ENCODE measurements around the gene FBXW2. TPM values are rescaled to one million over a fixed set of nuclear protein-coding genes. Genes with fewer than 3 reads are reported as not detected.

FBXW2 gene
- total and polyA plus RNA-seq, 2 experiments from 2014 or later, result 23.7 to 45.5 TPM

DNA sequence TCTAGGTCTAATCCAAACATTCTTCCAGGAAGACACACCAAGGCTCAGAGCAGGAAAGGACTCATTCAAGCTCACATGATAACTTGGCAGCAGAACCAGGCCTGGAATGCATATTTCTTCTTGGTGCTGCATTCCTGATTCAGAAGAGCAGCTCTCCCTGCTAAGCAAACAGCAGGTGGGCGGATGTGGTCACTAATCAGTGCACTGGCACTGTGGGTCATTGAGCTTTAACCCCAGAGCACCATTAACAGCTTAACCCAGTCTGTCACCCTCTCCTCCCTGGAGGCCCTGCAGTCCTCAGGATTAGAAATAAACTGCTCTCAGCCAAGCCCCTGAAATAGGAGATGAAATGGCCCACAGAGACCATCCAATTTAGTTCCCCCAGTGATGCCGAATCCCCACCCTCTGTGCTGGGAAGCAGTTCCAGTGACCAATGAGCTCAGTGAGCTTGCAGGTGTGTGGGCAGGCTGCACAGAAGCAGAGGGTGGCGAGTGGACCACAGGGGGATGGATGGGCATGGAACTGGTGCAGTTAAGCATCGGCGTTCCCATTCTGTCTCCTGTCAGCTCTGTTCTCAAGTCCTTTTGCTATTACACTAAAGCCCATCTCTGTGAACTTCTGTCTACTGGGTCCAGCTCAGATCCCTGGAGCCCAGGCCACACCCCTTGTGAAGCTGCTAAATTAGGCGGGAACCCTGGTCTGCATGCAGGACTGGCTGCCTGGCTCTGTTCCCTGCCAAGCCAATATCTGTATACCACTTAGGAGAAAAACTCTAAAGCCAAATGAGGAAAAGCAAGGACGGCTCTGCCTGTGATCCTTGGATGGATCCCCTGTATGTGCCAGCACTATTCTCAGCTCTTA is 62.3 kb downstream of the FBXW2 start:
- Histone ChIP-seq H3K9ac (no peak overlapping the region), H3K27me3 (replicated peaks; ENCODE audit: insufficient read depth) (no peaks in the 10 kb centered on the region), H3K9me3 (ENCODE audit: low read depth) (no peaks in the 10 kb centered on the region), H3F3A (ENCODE audit: insufficient read depth) (peaks cover 14% of the 10 kb centered on the region), H4K20me1 (ENCODE audit: insufficient read depth) (no peaks in the 10 kb centered on the region), H3K27ac (no peak overlapping the region), H3K9me2 (ENCODE audit: insufficient read depth) (no peaks in the 10 kb centered on the region), H3K4me3 (no peak overlapping the region), H2AFZ (no peak overlapping the region), H3K79me2 (ENCODE audit: insufficient read depth) (no peaks in the 10 kb centered on the region), H3K36me3 (ENCODE audit: low read depth) (no peaks in the 10 kb centered on the region), H3K4me2 (ENCODE audit: unreplicated experiment) (peak overlapping the region; percentile 16), H3K4me1 (ENCODE audit: insufficient read depth) (peaks cover 31% of the 10 kb centered on the region)
- in situ Hi-C loops (cut with MboI), result no loop called here
- peak; percentile 92 for DNase-seq
- WGBS, 2 experiments (ENCODE audit: low coverage in 1 of 2, low lambda C conversion rate in 2 of 2, missing lambda C conversion rate in 2 of 2), result 54 to 67% methylated on average over 6 to 7 of the region's 7 CpGs
- TF ChIP-seq EZH2 (IDR thresholded peaks at IDR 0.05; ENCODE audit: insufficient read depth, poor library complexity, severe bottlenecking), result no peak

DNA sequence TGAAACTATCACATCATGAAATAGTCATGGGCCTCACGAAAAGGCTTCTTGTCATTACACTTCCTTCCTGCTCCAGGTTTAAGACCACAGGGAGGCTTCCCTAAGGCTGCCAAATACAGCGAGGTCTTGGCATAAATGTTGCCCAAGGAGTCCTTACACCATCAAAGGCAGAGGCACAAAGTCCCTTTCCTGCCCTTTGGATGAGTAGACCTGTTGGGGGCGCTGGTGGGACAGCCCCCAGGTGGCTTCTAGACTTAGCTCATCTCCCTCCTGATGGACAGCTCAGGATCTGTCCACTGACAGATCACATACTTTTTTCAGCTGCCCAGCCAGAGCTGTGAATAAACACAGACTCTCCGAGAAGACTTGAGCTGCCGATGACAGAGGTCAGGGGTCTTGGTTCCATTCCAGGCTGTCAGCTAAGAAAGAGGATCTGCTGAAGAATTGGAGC is 63.4 kb downstream of the FBXW2 start:
- Histone ChIP-seq H3K4me2 (ENCODE audit: unreplicated experiment) (peak overlapping the region; percentile 16), H4K20me1 (ENCODE audit: insufficient read depth) (no peaks in the 10 kb centered on the region), H2AFZ (no peak overlapping the region), H3K36me3 (ENCODE audit: low read depth) (no peaks in the 10 kb centered on the region), H3F3A (ENCODE audit: insufficient read depth) (peaks cover 6% of the 10 kb centered on the region; the same call in 1 of the 2 replicates), H3K4me1 (ENCODE audit: insufficient read depth) (peaks cover 26% of the 10 kb centered on the region), H3K27ac (no peak overlapping the region), H3K4me3 (no peak overlapping the region), H3K79me2 (ENCODE audit: insufficient read depth) (no peaks in the 10 kb centered on the region), H3K9ac (no peak overlapping the region), H3K9me2 (ENCODE audit: insufficient read depth) (no peaks in the 10 kb centered on the region), H3K9me3 (ENCODE audit: low read depth) (no peaks in the 10 kb centered on the region), H3K27me3 (replicated peaks; ENCODE audit: insufficient read depth) (no peaks in the 10 kb centered on the region)
- 61 to 71% methylated on average over 5 of the region's 5 CpGs for WGBS, 2 experiments (ENCODE audit: low coverage in 1 of 2, low lambda C conversion rate in 2 of 2, missing lambda C conversion rate in 2 of 2)
- TF ChIP-seq EZH2 (IDR thresholded peaks at IDR 0.05; ENCODE audit: insufficient read depth, poor library complexity, severe bottlenecking), result no peak
- TF ChIP-seq EZH2phosphoT487 (IDR thresholded peaks at IDR 0.05; ENCODE audit: insufficient read depth, low read depth), result no peak
- DNase-seq, result no peak
- in situ Hi-C loops (cut with MboI), result no loop called here

DNA sequence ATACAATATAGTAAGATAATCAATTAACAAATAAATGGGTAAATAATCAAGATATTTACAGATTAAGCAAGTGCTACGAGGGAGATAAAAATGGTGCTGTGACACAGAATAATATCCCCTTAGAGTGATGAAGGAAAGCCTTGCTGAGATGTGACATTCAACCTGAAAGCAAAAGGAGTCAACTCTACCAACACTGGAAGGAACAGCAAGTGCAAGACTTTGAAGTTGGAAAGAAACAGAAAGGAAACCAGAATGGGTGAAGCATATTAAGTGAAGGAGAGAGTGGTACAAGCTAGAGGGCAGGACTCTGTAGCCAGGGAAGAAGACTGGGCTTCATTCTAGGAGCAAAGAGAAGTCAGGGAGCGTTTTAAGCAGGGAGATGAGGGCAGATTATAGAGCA is 66.7 kb downstream of the FBXW2 start:
- no peak for DNase-seq
- H3K9me3 ChIP-seq (ENCODE audit: low read depth), result no peaks in the 10 kb centered on the region
- no peaks in the 10 kb centered on the region for H4K20me1 ChIP-seq (ENCODE audit: insufficient read depth)
- H3F3A ChIP-seq (ENCODE audit: insufficient read depth), result peaks cover 11% of the 10 kb centered on the region
- no peak overlapping the region for H2AFZ ChIP-seq
- H3K36me3 ChIP-seq (ENCODE audit: low read depth), result no peaks in the 10 kb centered on the region
- no peak overlapping the region for H3K4me2 ChIP-seq (ENCODE audit: unreplicated experiment)
- no peaks in the 10 kb centered on the region for H3K27me3 ChIP-seq (replicated peaks; ENCODE audit: insufficient read depth)
- peaks cover 22% of the 10 kb centered on the region for H3K4me1 ChIP-seq (ENCODE audit: insufficient read depth)
- TF ChIP-seq EZH2 (IDR thresholded peaks at IDR 0.05; ENCODE audit: insufficient read depth, poor library complexity, severe bottlenecking) (no peak), EZH2phosphoT487 (IDR thresholded peaks at IDR 0.05; ENCODE audit: insufficient read depth, low read depth) (no peak)
- no peak overlapping the region for H3K27ac ChIP-seq
- no peak overlapping the region for H3K4me3 ChIP-seq
- no peaks in the 10 kb centered on the region for H3K9me2 ChIP-seq (ENCODE audit: insufficient read depth)
- WGBS, 2 experiments (ENCODE audit: low coverage in 1 of 2, low lambda C conversion rate in 2 of 2, missing lambda C conversion rate in 2 of 2), result 65 to 68% methylated on average over 2 of the region's 2 CpGs
- H3K9ac ChIP-seq, result no peak overlapping the region
- in situ Hi-C loops (cut with MboI), result no loop called here
- no peaks in the 10 kb centered on the region for H3K79me2 ChIP-seq (ENCODE audit: insufficient read depth)

DNA sequence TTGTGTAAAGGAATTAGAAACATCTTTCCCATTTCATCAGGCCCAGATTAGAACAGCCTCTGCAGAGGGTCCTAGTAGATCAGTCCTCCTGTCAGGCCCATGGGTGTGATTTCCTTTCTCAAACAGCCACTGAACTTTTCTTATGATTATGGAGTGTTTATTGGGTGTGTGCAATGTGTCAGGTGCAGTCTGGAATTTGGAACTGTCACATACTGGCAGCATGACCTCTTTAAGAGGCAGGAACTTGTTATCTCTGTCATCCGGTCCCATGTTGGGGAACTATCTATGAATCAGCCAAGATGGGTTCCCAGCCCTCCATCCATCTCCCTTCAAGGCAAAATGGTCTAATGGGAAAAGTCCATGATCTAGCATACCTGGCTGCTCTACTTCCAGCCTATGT is 67.3 kb downstream of the FBXW2 start:
- Histone ChIP-seq H3K9ac (no peak overlapping the region), H4K20me1 (ENCODE audit: insufficient read depth) (no peaks in the 10 kb centered on the region), H3K27ac (no peak overlapping the region), H3K36me3 (ENCODE audit: low read depth) (no peaks in the 10 kb centered on the region), H3K4me2 (ENCODE audit: unreplicated experiment) (no peak overlapping the region), H3K9me2 (ENCODE audit: insufficient read depth) (no peaks in the 10 kb centered on the region), H3K4me1 (ENCODE audit: insufficient read depth) (peaks cover 18% of the 10 kb centered on the region), H2AFZ (no peak overlapping the region), H3K27me3 (replicated peaks; ENCODE audit: insufficient read depth) (no peaks in the 10 kb centered on the region), H3K4me3 (no peak overlapping the region), H3K79me2 (ENCODE audit: insufficient read depth) (no peaks in the 10 kb centered on the region), H3F3A (ENCODE audit: insufficient read depth) (peaks cover 6% of the 10 kb centered on the region), H3K9me3 (ENCODE audit: low read depth) (no peaks in the 10 kb centered on the region)
- no peak for DNase-seq
- in situ Hi-C loops (cut with MboI), result no loop called here
- TF ChIP-seq EZH2phosphoT487 (IDR thresholded peaks at IDR 0.05; ENCODE audit: insufficient read depth, low read depth), result no peak
- WGBS, 2 experiments (ENCODE audit: low coverage in 1 of 2, low lambda C conversion rate in 2 of 2, missing lambda C conversion rate in 2 of 2), result 78 to 100% methylated on average over 1 of the region's 1 CpG

Data from GM23248 (cell line).